Sigmoid colon (tissue), 4 donors: Measurements from ENCODE around the gene HPS5.

Experiments
- POLR2A ChIP-seq, 2 donors: fragments of 450-650 bp; IDR thresholded peaks; one replicate each; pipeline ENCODE4 v1.6.1; 2016; ENCODE audit warnings: antibody characterized with exemption in 2 of 2, mild to moderate bottlenecking in 2 of 2, moderate library complexity in 2 of 2
- POLR2AphosphoS5 ChIP-seq, 4 donors: sonication (generic); formaldehyde crosslinking; IDR thresholded peaks; one replicate each; pipeline ENCODE4 v1.6.1; 2017; ENCODE audit warnings: antibody characterized with exemption in 4 of 4
- TF ChIP-seq, protein P1 (sequence below), 4 experiments: fragments of 450-650 bp in 3 of 4; fragments of 200-600 bp in 1 of 4; IDR thresholded peaks; one replicate each; pipeline ENCODE4 v1.5.1; 2016 to 2019; ENCODE audit warnings: antibody characterized with exemption in 4 of 4, mild to moderate bottlenecking in 3 of 4, moderate library complexity in 2 of 4

DNA sequence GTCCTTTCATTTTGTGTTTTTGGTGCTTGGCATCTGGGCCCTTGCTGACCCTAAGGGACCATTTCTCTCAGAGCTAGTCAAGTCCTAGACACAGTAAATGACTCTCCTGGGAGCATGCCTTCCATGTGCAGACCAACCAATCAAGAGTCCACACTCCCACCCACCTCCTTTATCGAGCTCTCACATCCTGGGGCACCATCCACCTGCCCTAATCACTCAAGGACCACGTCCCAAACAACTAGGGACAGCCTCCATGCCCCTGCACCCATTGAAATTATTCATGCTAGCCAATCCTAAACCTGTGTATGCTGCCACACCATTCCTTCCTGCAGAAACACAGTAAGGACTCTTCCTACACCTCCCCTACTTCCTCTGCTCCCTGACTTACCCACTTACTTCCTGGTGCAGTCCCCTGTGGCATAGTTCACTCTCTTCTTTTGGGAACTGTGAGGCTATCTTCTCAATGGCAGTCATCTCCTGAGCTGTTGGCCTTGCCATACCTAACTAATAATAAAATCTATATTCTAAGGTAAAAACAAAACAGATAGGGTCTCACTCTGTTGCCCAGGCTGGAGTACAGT, 67.1 kb downstream of the HPS5 start:
- no peak for TF ChIP-seq POLR2A (IDR thresholded peaks at IDR 0.05)
- TF ChIP-seq, protein P1, sequence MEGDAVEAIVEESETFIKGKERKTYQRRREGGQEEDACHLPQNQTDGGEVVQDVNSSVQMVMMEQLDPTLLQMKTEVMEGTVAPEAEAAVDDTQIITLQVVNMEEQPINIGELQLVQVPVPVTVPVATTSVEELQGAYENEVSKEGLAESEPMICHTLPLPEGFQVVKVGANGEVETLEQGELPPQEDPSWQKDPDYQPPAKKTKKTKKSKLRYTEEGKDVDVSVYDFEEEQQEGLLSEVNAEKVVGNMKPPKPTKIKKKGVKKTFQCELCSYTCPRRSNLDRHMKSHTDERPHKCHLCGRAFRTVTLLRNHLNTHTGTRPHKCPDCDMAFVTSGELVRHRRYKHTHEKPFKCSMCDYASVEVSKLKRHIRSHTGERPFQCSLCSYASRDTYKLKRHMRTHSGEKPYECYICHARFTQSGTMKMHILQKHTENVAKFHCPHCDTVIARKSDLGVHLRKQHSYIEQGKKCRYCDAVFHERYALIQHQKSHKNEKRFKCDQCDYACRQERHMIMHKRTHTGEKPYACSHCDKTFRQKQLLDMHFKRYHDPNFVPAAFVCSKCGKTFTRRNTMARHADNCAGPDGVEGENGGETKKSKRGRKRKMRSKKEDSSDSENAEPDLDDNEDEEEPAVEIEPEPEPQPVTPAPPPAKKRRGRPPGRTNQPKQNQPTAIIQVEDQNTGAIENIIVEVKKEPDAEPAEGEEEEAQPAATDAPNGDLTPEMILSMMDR (IDR thresholded peaks at IDR 0.05): no peak
- no peak for TF ChIP-seq POLR2AphosphoS5 (IDR thresholded peaks at IDR 0.05)
